Amniotic epithelial cell (primary cell): Measurements from ENCODE around the gene RANGRF.

ENCODE experiments used
- DNase-seq: peaks from one replicate; pipeline ENCODE4 v3.0.0-alpha.2; 2010; ENCODE audit warnings: low read depth

Gene RANGRF

DNA sequence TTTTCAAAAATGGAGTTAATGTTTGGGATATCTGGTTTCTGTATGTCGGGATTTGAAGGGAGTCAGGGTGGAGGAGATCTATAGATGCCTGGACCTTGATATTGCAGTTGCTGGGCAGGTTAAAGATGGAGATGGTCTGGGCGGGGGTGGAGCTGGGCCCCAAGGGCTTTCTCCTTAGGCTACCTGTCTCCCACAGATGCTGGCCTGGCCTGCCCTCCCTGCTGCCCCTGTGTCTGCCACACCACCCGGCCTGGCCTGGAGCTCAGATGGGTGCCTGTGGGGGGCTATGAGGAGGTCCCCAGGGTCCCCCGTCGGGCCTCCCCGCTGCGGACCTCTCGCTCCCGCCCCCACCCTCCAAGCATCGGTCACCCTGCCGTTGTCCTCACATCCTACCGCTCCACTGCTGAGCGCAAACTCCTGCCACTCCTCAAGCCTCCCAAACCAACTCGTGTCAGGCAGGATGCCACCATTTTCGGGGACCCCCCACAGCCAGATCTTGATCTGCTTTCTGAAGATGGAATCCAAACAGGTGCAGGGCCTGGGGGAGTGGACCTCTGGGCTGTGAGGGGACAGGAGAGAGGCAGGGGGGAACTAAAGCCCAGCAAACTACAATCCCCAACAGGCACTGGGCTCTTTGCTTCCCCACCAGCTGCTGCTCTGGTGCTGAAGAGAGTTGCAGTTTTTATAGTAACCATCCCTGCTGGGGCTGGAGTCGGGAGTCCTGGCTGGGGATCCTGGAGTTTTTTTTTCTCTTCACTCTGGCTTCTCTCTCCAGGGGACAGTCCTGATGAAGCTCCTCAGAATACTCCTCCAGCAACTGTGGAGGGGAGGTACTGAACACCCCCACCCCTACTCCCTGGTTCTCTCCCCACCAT, 24.5 kb downstream of the RANGRF start:
- no peak for DNase-seq

DNA sequence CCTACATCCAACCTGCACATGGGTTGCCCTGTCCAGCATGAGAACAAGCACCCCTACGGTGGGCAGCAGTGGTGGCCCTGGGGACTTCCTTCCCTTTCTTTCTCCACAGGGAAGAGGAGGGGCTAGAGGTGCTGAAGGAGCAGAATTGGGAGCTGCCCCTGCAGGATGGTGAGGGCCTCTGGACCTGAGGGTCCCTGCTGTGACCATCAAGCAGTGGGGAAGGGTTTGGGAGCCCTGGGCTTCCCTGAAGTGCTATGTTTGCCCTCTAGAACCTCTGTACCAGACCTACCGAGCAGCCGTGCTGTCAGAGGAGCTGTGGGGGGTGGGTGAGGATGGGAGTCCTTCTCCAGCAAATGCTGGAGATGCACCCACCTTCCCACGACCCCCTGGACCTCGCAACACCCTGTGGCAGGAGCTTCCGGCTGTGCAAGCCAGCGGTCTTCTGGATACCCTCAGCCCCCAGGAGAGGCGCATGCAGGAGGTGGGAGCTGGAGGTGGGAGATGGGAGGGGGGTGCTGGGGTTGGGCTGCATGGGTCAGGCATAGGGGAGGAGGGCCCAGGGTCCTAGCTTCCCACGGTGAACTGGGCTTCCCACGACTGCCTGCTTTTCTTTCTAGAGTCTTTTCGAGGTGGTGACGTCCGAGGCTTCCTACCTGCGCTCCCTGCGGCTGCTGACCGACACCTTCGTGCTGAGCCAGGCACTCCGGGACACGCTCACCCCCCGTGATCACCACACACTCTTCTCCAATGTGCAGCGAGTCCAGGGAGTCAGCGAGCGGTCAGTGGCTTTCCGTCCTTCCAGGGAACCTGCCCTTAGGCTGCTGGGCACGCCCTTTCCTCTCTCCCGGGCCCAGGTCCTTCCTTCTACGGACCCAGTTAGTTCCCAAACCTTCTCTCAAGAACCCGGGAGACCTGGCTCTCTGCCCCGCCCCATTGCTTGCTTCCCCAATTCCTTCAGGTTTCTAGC, 26.6 kb downstream of the RANGRF start:
- no peak for DNase-seq

DNA sequence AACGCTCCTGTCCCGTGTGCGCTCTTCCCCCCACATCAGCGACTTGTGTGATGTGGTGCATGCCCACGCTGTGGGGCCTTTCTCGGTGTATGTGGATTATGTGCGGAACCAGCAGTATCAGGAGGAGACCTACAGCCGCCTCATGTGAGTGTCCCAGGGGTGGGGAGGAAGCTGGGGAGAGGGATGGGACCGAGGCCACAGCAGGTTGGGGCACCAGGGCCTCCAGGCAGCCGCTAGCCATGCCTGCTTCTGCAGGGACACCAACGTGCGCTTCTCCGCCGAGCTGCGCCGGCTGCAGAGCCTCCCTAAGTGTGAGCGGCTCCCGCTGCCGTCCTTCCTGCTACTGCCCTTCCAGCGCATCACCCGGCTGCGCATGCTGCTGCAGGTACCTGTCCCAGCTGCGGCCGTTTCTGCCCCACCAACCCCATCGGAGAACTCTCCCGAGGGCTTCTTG, 27.3 kb downstream of the RANGRF start:
- DNase-seq: no peak

DNA sequence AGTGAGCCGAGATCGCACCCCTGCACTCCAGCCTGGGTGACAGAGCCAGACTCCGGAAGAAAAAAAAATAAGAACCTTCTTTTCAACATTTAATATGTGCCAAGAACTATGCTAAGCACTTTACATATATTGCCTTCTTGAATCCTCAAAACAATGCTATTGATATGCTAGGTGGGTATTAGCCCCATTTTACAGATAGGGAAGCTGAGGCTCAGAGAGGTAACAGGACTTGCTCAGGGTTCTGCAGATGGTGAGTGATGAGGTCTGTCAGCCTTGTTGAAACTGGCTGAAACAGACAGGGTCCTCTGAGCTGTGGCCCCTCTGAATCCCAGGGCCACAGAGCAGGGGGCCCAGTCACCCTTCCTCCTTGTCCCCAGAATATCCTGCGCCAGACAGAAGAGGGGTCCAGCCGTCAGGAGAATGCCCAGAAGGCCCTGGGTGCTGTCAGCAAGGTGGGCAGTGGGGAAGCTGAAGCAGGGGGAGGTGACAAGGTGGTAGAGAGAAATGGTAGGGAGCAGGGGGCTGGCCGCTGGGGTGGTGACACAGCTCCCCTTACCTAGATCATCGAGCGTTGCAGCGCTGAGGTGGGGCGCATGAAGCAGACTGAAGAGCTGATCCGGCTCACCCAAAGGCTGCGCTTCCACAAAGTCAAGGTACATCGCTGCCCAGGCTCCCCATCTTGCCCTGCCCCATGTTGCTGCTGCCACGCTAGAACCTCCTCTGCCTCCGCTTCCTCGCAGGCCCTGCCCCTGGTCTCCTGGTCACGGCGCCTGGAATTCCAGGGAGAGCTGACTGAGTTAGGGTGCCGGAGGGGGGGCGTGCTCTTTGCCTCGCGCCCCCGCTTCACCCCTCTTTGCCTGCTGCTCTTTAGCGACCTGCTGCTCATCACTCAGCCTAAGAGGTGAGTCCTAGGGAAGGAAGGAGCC, 29.8 kb downstream of the RANGRF start:
- DNase-seq: no peak

DNA sequence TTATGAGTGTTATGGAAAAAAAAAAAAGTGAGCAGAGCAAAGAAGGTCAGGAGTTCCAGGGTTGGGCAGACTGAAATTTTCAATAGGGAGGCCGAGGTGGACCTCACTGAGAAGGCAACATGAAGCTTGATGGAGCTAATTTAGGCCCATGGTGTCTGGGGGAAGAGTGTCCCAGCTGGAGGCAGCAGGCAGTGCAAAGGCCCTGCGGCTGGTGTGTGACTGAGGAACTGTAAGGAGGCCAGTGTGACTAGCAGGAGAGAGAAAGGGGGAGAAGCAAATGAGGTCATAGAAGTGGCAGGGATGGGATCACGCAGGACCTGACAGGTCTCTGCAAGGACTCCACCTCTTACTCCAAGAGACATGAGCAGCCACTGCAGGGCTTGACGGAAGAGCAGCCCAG, 31.8 kb downstream of the RANGRF start:
- no peak for DNase-seq

DNA sequence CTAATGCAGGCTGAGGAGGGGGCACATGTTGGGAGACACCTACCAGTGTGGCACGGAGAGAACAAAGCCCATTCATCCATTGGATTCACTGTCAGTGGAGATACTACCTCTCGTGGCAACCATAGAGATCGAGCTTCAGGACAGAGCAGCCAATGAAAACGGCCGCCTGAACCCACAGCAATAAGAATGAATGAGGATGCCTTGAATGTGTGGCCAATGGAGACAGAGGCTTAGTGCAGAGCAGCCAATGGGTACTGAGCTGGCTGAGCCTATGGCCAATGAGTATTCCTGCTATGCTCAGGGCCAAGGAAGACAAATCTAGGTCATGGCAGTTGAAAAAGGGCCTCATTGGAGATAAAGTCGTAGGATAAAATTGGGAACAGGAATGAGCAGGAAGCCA, 32.5 kb downstream of the RANGRF start:
- peak; percentile 27 for DNase-seq

DNA sequence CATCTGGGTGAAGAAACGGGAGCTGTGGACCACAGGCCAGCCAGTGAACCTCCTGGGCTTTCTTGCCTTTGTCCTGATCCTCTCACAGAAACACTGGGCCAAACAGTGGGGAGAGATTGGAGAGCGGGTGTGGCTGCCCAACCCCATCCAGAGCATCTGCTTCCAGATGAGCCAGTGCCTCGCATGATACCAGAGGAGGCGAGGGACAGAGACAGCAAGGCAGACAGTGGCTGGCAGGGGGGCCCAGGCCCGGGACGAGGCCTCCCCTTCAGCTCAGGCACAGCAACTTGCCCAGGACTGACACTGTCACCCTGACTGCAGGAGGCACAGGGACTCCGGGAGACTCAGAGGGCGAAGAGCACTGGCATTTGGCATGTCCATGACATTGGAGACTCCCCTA, 33.6 kb downstream of the RANGRF start:
- no peak for DNase-seq

DNA sequence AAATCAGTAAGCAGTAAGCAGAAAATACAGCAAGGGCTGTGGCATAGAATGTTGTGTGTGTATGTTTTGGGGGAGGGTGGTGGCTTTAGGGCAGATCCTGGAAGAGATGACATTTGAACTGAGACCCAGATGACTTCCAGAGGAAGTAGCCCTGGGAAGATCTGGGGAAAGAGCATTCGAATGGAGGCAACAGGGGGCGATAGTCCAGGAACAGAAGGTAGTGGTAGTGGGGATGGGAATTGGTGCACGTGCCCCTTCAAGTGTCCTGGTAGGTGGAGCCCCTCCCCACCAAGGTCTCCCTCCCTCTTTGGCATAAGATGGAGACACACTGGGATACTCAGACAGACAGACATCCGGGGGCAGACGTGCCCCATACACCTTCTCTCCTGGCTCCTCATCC, 35.7 kb downstream of the RANGRF start:
- no peak for DNase-seq

DNA sequence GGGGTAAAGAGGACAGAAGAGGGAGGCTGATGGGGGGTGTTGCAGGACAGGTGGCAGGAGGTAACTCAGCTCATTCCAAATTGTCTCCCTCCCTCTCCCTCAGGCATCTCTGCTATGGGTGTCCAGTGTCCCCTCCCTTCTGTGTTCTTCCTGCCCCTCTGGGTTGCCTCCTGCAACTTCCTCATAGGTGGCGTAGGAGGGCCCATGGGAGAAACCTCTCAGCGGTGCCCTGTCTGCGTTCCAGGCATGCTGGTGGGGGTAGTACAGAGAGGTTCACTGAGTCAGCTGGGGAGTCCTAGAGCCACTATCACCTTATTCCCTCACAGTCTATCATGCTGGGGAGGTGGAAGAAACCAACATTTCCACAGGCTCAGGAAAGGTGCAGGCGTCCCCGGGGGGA, 36.5 kb downstream of the RANGRF start:
- DNase-seq: no peak

DNA sequence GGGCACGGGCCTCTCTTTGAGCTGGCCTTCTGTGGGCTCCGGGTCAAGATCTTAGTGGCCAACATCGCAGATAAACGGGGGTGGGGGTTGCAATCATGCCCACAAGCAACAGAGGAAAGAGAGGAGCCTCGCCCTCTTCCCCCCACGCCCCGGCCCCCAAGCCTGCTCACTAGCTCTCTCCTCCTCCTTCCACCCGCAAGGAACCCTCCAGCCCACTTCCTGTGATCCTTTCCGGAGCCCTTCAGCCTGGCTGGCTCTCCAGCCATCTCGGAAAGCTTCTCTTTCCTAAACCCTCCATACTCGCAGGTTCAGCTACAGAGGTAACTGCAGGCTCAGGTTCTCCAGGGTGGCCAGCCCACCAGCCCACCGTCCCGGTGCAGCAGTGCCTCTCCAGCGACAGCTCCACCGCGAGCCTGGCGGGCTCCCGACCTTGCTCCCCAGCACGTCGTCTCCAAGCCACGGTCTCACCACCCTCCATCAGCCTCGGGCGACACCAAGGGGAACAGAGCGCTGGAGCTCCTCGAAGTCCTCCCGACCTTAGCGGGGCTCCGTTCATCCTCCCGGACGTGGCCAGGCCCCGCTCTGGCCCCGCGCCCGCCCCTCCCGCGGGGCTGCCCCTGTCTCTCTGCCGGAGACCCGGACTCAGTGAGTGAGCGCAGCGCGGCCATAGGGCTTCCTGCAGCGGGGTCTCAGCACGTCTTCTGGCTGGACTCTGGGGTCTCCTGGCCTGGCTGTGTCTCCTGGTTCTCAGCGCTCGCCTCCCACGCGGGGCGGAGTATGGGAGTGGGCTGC, 38.2 kb downstream of the RANGRF start:
- DNase-seq: peak; percentile 24

DNA sequence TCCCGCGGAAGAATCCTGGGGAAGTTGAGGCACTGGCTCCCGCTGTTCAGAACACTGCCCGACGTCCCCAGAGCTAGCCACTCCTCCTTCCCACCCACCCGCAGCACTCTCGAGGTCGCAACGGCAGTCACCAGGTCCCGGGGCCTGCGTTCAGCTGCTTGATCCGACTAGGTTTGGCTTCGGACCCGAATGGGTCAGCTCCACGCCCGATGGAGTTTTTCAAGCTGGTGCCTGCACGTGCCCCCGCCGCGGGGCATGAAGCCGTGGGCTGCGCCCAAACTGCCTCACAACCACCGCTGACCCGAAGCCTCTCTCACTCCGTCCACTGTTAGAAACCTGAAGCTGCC, 38.8 kb downstream of the RANGRF start:
- DNase-seq: no peak

DNA sequence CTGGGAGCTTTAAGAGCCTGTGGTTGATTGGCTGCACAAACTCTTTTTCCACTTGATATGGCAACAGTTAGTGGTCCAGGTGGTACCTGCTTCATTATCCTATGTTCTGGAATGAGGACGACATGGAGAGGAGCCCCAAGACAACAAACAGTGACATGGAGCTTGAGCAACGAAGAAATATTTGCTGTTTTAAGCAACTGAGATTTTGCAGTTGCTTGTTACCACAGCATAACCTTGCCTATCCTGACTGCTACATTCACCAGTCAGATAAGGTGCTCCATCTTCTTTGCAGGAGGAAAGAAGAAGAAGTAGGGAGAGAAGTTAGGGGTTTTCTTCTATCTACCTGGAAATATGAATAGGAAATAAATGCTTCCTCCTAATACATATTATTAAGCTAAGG, 43.7 kb downstream of the RANGRF start:
- DNase-seq: no peak

DNA sequence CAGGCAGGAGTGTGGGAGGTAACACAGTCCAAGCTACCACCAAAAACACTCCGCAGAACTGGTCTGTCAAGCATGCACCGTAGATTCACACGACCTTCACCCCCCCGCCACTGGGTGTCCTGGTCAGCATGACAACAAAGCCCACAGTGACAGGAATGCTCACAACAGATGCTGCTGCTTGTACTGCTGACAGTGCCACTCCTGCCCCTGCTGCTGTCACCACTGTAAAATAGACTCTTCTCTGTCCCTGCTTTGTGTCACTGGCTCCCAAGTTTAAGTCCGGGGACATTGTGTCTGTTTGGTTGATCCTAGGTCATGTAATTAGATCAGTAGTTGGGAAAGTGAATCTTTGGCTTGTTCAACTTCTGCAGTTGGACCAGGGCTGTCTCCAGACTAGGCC, 44.2 kb downstream of the RANGRF start:
- DNase-seq: no peak

DNA sequence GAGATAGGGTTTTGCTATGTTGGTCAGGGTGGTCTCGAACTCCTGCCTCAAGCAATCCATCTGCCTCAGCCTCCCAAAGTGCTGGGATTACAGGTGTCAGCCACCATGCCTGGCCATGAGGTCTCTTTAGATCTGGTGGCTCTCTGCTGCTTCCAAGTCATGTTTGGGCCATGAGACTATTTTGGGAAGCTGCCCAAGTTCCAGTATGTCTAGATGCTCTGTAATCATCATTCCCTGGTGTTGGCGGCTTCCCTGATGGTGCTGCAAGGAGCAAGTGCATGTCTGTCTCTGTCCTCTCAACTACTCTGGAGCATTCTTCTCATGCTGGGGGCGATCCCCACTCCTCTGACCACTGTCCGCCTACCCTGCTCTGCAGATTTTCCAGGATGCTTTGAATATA, 44.8 kb downstream of the RANGRF start:
- DNase-seq: no peak

DNA sequence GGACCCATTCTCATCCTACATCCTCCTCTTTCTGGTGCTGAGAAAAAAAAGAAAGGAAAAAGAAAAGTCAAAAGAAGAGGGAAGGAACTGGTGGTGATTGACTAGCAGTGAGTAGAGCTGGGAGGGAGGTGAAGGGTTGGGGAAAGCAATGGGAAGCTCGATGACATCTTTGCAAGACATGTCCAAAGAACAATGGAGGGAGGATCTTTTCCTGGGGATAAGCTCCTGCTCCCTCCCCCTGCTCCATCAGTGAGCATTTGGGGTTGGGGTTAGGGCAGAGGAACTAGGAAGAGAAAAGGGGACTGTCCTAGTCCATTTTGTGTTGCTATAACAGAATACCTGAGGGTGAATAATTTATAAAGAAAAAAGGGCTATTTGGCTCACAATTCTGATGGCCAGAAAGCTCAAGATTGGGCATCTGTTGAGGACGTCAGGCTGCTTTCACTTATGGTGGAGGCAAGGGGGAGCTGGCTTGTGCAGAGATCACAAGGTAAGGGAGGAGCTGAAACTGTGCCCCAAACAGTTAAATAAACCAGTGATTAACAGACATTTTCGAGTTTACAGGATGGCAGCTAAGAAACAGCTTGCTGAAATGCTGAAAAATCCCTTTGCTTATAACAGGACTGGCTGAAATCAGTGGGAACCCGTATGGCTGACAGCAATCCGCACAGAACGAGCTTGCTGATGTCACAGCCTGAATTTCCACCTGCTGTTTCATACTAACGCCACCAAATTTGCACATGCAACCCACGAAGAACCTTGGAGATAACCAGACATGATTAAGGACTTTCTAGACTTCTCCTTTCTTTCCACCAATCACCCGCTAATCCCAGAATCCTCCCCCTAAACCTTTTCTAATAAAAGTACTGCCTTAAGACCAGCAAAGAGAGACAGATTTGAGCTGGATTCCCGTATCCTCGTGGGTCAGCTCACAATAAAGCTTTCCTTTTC, 49.6 kb downstream of the RANGRF start:
- no peak for DNase-seq

DNA sequence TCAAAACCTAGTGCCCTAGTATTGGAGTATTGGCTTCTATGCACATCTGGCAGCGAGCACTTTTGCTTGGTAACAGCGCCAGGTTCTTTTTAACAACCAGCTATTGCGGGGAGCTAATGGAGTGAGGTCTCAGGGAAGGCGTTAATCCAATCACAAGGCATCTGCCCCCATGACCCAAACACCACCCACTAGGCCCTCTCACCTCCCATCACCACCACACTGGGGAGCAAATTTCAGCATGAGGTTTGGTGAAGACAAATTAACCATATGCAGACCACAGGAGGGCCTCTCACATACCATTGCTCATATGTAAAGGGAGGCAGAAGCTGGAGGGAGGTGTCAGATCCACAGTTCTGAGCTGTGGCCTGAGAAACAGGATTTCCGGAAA, 50.3 kb downstream of the RANGRF start:
- DNase-seq: no peak

DNA sequence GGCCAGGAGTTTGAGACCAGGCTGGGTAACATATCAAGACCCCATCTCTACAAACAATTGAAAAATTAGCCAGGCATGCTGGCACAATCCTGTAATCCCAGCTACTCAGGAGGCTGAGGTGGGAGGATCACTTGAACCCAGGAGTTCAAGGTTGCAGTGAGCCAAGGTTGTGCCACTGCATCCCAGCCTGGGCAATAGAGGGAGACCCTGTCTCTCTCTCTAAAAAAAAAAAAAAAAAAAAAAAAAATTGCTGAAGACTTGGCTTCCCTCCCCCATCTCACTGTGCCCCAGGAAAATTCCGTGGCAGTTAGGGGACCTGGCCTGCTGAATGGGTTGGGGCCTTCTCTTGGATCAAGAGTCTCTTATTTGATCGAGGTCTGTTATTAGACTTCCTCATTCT, 51.1 kb downstream of the RANGRF start, which contains the start of gene ODF4:
Gene ODF4 (plus strand): TSS at position 301 of the 400 bp plus-strand sequence. CDS start 212 bp downstream, outside the sequence.
- DNase-seq: no peak
